A673 (cell line): ENCODE data around the gene MFAP4. TPM values are rescaled to one million over a fixed set of nuclear protein-coding genes. Genes with fewer than 3 reads are reported as not detected.

Experiments used
- BruUV-seq: library from RNA; stranded (reverse); fragments of 400-500 nt; replicated peaks from 2 replicates; lab custom pipeline; 2021; lab: Mats Ljungman, UMichigan
- CTCF ChIA-PET: fragments of 300-600 bp; sonication (Branson Sonifier 250); formaldehyde crosslinking; loops from one replicate; lab custom pipeline; 2022; ENCODE audit warnings: antibody characterized with exemption; lab: Charles Lee
- POLR2A ChIA-PET: fragments of 300-600 bp; sonication (Branson Sonifier 250); formaldehyde crosslinking; loops from one replicate; lab custom pipeline; 2022; ENCODE audit warnings: antibody characterized with exemption; ENCODE audit not compliant: low non-redundant PET; lab: Charles Lee
- DNase-seq: peaks from one replicate; pipeline ENCODE4 v3.0.0-alpha.2; 2015; ENCODE audit warnings: low spot score
- H3K27ac ChIP-seq: fragments of 200-600 bp; sonication (generic); 2 replicates; pipeline ENCODE4 v1.5.1; 2016; ENCODE audit warnings: mixed run types, low read depth, mild to moderate bottlenecking, mixed read lengths, antibody characterized with exemption, low read length; ENCODE audit not compliant: poor library complexity, severe bottlenecking
- H3K27me3 ChIP-seq: fragments of 200-600 bp; sonication (generic); replicated peaks from 2 replicates; pipeline ENCODE4 v1.6.1; 2017; ENCODE audit warnings: mixed run types, low read depth, mild to moderate bottlenecking, mixed read lengths, antibody characterized with exemption, low read length; ENCODE audit not compliant: insufficient read depth, poor library complexity
- H3K36me3 ChIP-seq: fragments of 200-600 bp; sonication (generic); 2 replicates; pipeline ENCODE4 v1.6.1; 2016; ENCODE audit warnings: mixed run types, mild to moderate bottlenecking, mixed read lengths, antibody characterized with exemption, low read length; ENCODE audit not compliant: insufficient read depth, poor library complexity, severe bottlenecking
- H3K4me1 ChIP-seq: fragments of 200-600 bp; sonication (generic); 2 replicates; pipeline ENCODE4 v1.6.1; 2017; ENCODE audit warnings: mixed run types, mild to moderate bottlenecking, mixed read lengths, antibody characterized with exemption, low read length; ENCODE audit not compliant: insufficient read depth, poor library complexity, severe bottlenecking
- H3K4me3 ChIP-seq: fragments of 200-600 bp; sonication (generic); 2 replicates; pipeline ENCODE4 v1.5.1; 2016; ENCODE audit warnings: low read depth, mixed run types, mild to moderate bottlenecking, mixed read lengths, low read length; ENCODE audit not compliant: poor library complexity, severe bottlenecking
- H3K9me3 ChIP-seq: fragments of 200-600 bp; sonication (generic); 2 replicates; pipeline ENCODE4 v1.6.1; 2016; ENCODE audit warnings: mixed run types, low read depth, mild to moderate bottlenecking, mixed read lengths, antibody characterized with exemption, low read length; ENCODE audit not compliant: poor library complexity, severe bottlenecking
- EZH2 ChIP-seq: fragments of 200-600 bp; sonication (generic); IDR thresholded peaks from 2 replicates; pipeline ENCODE4 v1.6.1; 2017; ENCODE audit warnings: borderline replicate concordance, low read depth, mild to moderate bottlenecking, mixed read lengths, antibody characterized with exemption, low read length; ENCODE audit not compliant: poor library complexity, severe bottlenecking
- intact Hi-C: fragments of 100-400 bp; cut with micrococcal nuclease; formaldehyde crosslinking; loops from one replicate; pipeline ENCODE4 v1.10.0; 2022; ENCODE audit not compliant: unreplicated experiment
- total RNA-seq: library from RNA; stranded (reverse); gene quantifications from 2 replicates; pipeline ENCODE4 v1.2.3, GENCODE V29; 2021
- TF ChIP-seq, protein P1 (sequence below): fragments of 300-800, 200-600 bp; sonication (generic); conservative IDR thresholded peaks from 2 replicates; pipeline ENCODE4 v1.5.1; 2017; ENCODE audit warnings: low read depth, mild to moderate bottlenecking, antibody characterized with exemption, low read length, moderate library complexity, mixed read lengths

MFAP4 gene
- total RNA-seq, 1 experiment from 2014 or later = 60.9 TPM

DNA sequence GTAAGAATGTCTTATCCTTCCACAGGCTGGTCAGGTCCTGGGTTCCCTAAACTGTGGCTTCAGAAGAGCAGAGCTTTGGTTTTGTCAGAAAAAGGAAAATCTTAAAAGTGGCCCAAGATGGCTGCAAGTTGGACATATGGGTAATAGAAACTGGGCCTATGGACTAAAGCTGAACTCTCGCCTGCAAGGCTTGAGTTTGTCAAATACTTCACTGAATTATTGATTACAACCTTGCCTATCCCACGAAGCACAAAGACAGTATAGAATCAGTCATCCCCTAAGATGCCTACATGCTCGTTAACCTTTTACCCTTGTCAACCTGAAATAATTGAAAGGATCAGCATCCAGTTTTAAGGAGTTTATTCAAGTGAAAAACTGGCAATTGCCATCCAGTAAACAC is 44.7 kb upstream of the MFAP4 start:
- Histone ChIP-seq H3K27me3 (no peaks in the 10 kb centered on the region), H3K36me3 (no peaks in the 10 kb centered on the region), H3K4me1 (no peaks in the 10 kb centered on the region), H3K9me3 (no peaks in the 10 kb centered on the region), H3K27ac (no peak overlapping the region), H3K4me3 (no peak overlapping the region)
- intact Hi-C loops = no loop called here
- ChIA-PET CTCF (no interaction called here), POLR2A (no interaction called here)
- TF ChIP-seq, protein P1, sequence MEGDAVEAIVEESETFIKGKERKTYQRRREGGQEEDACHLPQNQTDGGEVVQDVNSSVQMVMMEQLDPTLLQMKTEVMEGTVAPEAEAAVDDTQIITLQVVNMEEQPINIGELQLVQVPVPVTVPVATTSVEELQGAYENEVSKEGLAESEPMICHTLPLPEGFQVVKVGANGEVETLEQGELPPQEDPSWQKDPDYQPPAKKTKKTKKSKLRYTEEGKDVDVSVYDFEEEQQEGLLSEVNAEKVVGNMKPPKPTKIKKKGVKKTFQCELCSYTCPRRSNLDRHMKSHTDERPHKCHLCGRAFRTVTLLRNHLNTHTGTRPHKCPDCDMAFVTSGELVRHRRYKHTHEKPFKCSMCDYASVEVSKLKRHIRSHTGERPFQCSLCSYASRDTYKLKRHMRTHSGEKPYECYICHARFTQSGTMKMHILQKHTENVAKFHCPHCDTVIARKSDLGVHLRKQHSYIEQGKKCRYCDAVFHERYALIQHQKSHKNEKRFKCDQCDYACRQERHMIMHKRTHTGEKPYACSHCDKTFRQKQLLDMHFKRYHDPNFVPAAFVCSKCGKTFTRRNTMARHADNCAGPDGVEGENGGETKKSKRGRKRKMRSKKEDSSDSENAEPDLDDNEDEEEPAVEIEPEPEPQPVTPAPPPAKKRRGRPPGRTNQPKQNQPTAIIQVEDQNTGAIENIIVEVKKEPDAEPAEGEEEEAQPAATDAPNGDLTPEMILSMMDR = no peak
- TF ChIP-seq EZH2 = no peak
- BruUV-seq = no TSS peak
- DNase-seq = no peak

DNA sequence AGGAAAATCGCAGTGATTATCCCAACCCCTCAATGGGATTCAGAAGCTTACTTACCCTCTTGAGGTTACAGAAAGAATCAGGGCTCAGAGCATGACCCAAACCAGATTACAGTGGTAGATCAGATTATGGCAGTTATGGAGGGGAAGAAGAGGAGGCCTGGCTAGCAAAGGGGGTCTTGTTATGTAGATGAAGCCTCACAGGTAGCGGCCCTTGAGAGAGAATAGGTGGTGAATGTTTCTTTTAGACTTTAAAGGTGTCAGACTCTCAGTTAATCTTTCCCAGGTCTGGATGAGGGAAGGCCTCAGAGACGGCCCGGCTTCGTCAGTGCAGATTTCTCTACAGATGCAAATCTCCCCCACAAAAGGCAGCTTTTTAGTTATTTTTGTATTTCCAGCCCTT is 39.6 kb upstream of the MFAP4 start:
- H3K27me3 ChIP-seq = no peaks in the 10 kb centered on the region
- H3K27ac ChIP-seq = no peak overlapping the region
- no peak overlapping the region for H3K4me3 ChIP-seq
- ChIA-PET CTCF (no interaction called here), POLR2A (no interaction called here)
- DNase-seq = no peak
- no peaks in the 10 kb centered on the region for H3K36me3 ChIP-seq
- no TSS peak for BruUV-seq
- peaks cover 6% of the 10 kb centered on the region for H3K4me1 ChIP-seq
- TF ChIP-seq EZH2 = no peak
- TF ChIP-seq, protein P1 = no peak
- intact Hi-C loops = no loop called here
- H3K9me3 ChIP-seq = no peaks in the 10 kb centered on the region

DNA sequence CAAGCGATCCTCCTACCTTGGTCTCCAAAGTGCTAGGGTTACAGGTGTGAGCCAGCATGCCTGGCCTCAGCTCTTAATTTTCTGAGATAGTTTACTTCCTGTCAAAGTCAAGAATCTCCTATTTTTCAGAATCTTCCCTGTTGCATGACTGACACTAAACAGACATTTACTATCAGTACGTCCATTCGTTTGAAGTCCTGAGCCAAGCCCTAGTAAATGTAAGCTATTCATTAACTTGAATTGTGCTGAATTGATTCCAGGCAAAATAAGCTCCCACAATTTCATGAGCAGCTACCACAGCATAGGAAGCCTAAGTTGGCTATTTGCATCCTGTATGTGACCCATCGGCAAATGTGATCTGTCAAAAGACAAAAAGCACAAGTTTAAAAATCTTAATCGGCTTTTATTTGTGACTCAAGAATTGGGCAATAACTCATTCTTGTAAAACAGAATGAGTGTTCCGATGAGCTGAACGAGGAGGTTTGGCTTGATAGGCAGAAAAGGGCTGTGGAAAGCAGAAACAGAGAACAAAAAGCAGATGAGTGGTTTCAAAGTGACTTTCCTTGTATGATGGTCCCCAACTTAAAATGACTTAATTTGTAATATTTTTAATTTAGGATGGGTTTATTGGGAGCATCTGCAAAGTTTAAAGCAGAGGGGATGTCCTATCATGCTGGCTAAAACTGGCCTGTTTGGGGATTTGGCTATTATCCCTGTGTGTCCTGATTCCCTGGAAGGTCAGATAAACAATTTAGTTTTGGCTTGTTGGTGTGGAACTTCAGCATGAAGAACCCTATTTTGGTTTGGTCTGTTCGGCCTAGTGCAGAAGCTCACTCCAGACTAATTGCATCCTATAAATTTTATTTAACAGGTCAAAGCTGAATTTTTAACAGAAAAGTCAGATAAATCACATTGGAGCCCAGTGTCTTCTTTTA is 38.2 kb upstream of the MFAP4 start:
- intact Hi-C loops = no loop called here
- no peak for DNase-seq
- TF ChIP-seq EZH2 = no peak
- TF ChIP-seq, protein P1 = no peak
- Histone ChIP-seq H3K36me3 (no peaks in the 10 kb centered on the region), H3K27me3 (no peaks in the 10 kb centered on the region), H3K27ac (no peak overlapping the region), H3K4me1 (peaks cover 6% of the 10 kb centered on the region), H3K4me3 (no peak overlapping the region), H3K9me3 (no peaks in the 10 kb centered on the region)
- CTCF ChIA-PET = no interaction called here
- BruUV-seq = no TSS peak
- POLR2A ChIA-PET = no interaction called here
